HT1080 (cell line): Measurements from ENCODE around the gene RABL3. TPM values are rescaled to one million over a fixed set of nuclear protein-coding genes. Genes with fewer than 3 reads are reported as not detected.
"Not testable (repeated sequence)": the region's sequence is repeated elsewhere in the genome, so short reads cannot be mapped to it uniquely, and the experiment has no call there.

Experiments used
- DNase-seq: peaks from one replicate; pipeline ENCODE4 v3.0.0-alpha.2; 2015; ENCODE audit warnings: low read depth
- total RNA-seq: library from RNA; depleted of rRNA; stranded (reverse); fragments of >200 nt; shearing (Covaris generic); gene quantifications from 2 replicates; pipeline ENCODE4 v1.2.3, GENCODE V29; 2014

Gene RABL3
- total RNA-seq, 1 experiment from 2014 or later, result 26.1 TPM

- no peak for DNase-seq
Measured at GRCh38 chr3:120745466-120745865, 3.1 kb upstream of the RABL3 start.

- DNase-seq, result peak; percentile 39
Measured at GRCh38 chr3:120743556-120744195, 1.4 kb upstream of the RABL3 start.

DNA sequence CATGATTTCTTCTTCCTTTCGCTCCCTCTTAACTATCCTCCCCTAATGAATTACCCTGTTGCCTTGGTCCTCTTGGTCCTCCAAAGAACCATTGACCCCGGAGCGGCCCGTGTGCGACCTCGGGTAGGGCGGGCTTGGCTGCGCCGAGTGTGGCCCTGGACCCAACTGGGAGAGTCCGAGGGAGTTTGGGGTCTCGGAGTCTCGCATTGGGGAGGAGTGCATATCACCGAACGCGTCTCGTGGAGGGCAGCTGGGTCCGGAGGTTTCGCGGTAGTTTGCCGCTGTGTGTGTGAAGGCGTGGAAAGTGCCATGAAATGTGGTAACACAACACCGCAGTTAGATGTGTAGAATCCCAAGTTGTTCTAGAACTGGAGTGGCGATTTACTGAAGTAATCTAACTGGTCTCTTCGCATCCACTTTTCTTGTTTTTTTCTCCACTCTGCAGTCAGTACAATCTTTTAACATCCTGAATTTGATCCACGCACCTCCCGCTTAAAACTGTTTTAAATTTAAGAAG lies 591 bp upstream of the RABL3 start:
- no peak for DNase-seq

- no peak for DNase-seq
Measured at GRCh38 chr3:120741837-120742197, 499 bp downstream of the RABL3 start.

DNA sequence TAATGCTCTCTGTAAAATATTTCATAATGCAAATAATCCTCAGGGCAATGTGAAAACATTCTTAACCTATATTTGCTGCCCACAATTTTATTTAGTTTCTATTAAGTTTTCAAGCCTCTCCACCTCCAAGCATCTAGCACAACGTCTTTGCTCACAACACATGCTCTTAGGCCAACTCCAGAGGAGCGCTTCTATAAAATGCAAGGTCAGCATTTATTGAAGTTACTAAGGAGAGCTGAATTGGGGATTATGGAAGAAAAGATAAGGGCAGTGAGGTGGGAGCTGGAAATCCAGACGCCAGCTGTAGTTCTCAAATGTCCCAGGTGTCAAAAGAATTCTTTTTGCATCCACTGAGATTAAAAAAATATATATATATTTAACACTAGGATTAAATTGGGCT lies 996 bp downstream of the RABL3 start:
- DNase-seq, result no peak

DNA sequence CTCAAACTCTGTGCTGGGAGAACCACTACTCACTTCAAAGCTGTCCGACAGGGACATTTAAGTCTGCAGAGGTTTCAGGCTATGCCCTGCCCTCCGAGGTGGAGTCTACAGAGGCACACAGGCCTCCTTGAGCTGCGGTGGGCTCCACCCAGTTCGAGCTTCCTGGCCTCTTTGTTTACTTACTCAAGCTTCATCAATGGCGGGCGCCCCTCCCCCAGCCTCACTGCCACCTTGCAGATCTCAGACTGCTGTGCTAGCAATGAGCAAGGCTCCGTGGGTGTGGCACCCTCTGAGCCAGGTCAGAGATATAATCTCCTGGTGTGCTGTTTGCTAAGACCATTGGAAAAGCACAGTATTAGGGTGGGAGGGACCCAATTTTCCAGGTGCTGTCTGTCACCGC lies 4.3 kb downstream of the RABL3 start:
- DNase-seq, result not testable (repeated sequence)

- DNase-seq, result no peak
Measured at GRCh38 chr3:120730576-120731542, 11.5 kb downstream of the RABL3 start.

GRCh38 chr3:120726791-120727190 lies 15.5 kb downstream of the RABL3 start:
- no peak for DNase-seq

DNA sequence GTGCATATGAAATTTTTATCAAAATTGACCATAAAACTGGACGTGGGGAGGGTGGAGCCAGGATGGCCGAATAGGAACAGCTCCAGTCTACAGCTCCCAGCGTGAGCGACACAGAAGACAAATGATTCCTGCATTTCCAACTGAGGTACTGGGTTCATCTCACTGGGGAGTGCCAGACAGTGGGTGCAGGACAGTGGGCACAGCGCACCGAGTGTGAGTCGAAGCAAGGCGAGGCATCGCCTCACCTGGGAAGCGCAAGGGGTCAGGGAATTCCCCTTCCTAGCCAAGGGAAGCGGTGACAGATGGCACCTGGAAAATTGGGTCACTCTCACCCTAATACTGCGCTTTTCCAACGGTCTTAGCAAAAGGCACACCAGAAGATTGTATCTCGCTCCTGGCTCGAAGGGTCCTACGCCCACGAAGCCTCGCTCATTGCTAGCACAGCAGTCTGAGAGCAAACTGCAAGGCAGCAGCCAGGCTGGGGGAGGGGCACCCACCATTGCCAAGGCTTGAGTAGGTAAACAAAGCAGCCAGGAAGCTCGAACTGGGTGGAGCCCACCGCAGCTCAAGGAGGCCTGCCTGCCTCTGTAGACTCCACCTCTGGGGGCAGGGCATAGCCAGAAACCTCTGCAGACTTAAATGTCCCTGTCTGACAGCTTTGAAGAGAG lies 23.0 kb downstream of the RABL3 start:
- not testable (repeated sequence) for DNase-seq

DNA sequence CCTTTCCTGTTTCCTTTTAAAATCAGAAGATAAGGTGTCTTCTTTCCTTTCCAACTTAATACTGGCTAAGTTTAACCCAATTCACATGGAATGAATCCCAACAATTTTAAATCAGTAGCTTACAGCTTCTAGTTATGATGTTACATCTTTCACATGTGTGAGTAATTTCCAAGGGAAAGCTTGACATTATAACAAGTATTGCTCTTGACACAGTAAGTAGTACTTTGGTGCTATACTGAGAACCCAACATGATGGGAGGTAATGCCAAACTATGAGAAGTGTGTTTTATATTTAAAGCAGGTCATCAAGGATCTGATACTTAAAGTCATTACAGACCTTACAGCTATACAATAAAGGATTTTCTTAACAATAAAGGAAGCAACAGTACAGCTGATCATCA lies 29.1 kb downstream of the RABL3 start:
- no peak for DNase-seq

GRCh38 chr3:120710369-120710768 lies 31.9 kb downstream of the RABL3 start:
- no peak for DNase-seq

GRCh38 chr3:120708408-120708807 lies 33.9 kb downstream of the RABL3 start:
- DNase-seq, result no peak

DNA sequence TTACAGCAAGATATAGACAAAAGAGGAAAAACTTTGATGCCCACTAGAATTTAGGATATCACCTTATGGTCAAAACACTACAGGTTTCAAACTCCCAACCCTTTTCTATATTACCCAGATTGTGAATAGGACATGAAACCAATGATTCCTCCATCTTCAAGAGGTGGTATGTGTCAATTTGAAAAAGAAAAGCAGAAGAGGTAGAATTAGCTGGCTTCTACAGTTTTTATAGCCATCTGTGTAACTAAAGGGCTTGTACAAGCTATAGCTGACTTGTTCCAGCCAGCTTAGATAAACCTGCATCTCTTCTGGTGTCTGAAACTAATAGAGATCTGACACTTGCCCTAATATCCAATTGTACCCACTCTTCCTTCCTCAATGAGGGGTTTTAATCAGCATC lies 35.4 kb downstream of the RABL3 start:
- DNase-seq, result no peak

GRCh38 chr3:120705884-120706582 lies 36.3 kb downstream of the RABL3 start:
- DNase-seq, result no peak

- no peak for DNase-seq
Measured at GRCh38 chr3:120699333-120699732, 43.0 kb downstream of the RABL3 start.

GRCh38 chr3:120693439-120694171 lies 48.7 kb downstream of the RABL3 start:
- peak; percentile 42 for DNase-seq

GRCh38 chr3:120689395-120689794 lies 52.9 kb downstream of the RABL3 start:
- no peak for DNase-seq

GRCh38 chr3:120688121-120688520 lies 54.2 kb downstream of the RABL3 start:
- no peak for DNase-seq

GRCh38 chr3:120685411-120685810 lies 56.9 kb downstream of the RABL3 start:
- no peak for DNase-seq

- no peak for DNase-seq
Measured at GRCh38 chr3:120684896-120685295, 57.4 kb downstream of the RABL3 start.
